G401.6 (cell line): ENCODE results near the gene FAM83C.
A peak's percentile ranks its signal among the peaks of the same experiment; 100 is the strongest.
"Not testable (repeated sequence)": the region's sequence is repeated elsewhere in the genome, so short reads cannot be mapped to it uniquely, and the experiment has no call there.

Experiments
- FAIRE-seq: peaks from 2 replicates; lab custom pipeline; 2012; peaks lifted over from hg19 to GRCh38; lab: Jason Lieb, UNC

Gene FAM83C

GRCh38 chr20:35263532-35264341 is 28.5 kb downstream of the FAM83C start:
- FAIRE-seq = no peak

- FAIRE-seq = peak; percentile 99
These were observed 29.3 kb downstream of the FAM83C start for GRCh38 chr20:35262731-35263531.

DNA sequence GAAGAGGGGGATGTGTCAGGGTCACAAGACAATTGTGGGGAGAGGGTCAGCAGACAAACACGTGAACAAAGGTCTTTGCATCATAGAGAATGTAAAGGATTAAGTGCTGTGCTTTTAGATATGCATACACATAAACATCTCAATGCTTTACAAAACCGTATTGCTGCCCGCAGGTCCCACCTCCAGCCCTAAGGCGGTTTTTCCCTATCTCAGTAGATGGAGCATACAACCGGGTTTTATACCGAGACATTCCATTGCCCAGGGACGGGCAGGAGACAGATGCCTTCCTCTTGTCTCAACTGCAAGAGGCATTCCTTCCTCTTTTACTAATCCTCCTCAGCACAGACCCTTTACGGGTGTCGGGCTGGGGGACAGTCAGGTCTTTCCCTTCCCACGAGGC is 29.9 kb downstream of the FAM83C start:
- FAIRE-seq = peak; percentile 81

GRCh38 chr20:35260426-35260825 is 31.8 kb downstream of the FAM83C start:
- no peak for FAIRE-seq

GRCh38 chr20:35257175-35257909 is 34.9 kb downstream of the FAM83C start:
- FAIRE-seq = no peak

DNA sequence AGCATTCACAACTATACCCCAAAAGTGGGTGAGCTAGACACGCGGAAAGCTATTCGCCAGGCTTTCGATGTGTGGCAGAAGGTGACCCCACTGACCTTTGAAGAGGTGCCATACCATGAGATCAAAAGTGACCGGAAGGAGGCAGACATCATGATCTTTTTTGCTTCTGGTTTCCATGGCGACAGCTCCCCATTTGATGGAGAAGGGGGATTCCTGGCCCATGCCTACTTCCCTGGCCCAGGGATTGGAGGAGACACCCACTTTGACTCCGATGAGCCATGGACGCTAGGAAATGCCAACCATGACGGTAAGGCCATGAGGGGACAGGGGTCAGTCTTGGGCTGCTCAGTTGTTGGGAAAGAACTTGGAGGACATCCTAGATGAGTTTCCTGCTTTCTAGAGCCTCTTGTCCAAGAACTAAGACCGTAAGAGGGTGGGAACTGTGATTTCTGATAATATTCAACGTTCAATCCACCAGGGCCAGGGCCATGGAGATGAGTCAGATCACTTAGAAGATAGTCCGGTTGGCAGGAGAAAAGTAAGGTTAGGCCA is 37.7 kb downstream of the FAM83C start:
- no peak for FAIRE-seq

DNA sequence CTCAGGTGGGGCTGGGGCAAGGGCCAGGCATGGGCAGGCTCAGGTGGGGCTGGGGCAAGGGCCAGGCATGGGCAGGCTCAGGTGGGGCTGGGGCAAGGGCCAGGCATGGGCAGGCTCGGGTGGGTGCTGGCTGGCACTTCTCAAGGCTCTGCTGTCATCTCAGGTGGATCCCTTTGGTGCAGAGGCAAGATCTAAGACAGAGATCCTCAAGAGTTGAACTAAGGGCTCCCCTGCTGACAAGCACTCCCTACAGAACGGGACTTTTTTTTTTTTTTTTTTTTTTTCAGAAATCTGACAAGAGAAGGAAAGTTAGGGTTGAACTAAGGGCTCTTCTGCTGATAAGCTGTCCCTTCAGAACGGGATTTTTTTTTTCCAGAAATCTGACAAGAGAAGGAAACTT is 39.2 kb downstream of the FAM83C start:
- FAIRE-seq = no peak

DNA sequence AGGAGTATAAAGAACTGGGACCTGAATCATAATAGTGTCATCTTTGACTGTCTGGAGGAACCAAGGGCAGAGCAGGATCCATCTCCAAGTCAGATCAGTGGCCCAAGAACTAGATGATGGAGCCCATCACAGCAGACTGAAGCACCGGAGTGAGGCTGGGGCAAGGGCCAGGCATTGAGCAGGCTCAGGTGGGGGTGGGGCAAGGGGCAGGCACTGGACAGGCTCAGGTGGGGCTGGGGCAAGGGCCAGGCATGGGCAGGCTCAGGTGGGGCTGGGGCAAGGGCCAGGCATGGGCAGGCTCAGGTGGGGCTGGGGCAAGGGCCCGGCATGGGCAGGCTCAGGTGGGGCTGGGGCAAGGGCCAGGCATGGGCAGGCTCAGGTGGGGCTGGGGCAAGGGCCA is 39.6 kb downstream of the FAM83C start:
- FAIRE-seq = not testable (repeated sequence)

- FAIRE-seq = no peak
These were observed 40.2 kb downstream of the FAM83C start for GRCh38 chr20:35252037-35252461.

DNA sequence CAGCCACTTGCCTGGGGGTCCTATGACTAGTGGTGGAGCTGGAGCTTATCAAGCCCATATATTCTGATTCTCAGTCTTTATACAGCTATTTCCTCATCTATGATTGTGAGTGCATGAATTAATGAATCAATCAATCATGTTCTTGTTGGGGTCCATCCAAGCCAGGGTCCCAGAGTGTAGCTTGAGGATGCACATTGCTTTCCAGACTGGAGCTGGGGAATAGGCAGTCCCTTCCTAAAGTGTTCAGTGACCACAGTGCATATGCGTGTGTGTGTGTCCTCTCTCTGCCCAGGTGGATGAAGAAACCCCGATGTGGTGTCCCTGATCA is 40.6 kb downstream of the FAM83C start:
- FAIRE-seq = no peak

DNA sequence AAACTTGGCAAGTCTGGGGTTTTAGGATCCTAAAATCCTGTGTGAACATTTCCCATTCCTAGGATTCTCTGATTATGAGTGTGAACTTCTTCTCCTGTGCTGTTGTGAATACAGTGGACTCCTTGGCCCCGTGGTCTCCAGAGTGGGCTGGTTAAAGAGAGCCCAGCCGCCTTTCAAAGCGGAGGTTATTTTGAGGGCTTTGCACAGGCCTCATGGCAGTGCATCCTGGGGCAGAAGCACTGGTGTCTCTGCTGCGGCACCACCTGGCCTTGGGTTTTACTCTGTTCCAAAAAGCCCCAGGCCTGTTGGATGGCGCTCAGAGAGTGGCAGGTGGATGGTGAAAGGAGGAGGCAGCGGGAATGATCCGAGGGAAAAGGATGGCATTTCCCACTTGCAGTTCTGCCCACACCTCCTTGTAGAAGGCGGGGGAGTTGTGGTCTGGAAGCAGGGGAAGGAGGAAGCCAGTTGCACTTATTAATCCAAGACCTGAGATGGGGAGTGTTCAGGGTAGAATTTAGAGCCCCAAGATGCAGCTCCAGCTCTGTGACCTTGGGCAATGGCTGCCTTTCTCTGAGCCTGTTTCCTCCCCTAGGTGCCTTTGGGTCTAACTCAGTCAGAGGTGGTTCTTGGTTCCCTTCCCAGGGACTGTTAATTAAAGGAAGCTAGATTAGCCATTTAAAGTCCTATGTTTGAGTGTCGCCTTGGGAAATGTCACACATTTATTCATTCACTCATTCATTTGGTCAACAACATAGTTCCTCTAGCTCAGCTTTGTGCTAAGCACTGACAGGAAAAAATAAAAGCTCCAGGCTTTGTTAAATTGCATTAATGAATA is 43.4 kb downstream of the FAM83C start:
- peak; percentile 17 for FAIRE-seq

- no peak for FAIRE-seq
These were observed 45.5 kb downstream of the FAM83C start for GRCh38 chr20:35246723-35247122.

DNA sequence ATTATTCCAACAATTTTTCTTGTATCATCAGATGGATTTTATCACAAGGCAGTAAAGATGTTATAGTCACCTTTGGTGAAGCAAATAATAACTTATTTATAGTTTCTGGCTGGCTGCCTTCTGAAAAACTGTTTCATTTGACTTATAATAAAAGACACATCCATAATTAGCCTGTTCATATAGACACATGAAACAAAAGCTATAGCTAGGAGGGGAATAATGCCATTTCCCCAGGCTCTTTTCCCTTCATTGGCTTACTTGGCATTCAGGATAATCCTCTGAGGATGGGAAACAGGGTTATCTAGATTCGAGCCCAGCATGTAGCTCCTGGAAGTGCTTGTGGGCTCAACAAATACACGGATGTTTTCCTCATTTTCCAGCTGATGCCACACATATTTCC is 48.2 kb downstream of the FAM83C start:
- FAIRE-seq = no peak

DNA sequence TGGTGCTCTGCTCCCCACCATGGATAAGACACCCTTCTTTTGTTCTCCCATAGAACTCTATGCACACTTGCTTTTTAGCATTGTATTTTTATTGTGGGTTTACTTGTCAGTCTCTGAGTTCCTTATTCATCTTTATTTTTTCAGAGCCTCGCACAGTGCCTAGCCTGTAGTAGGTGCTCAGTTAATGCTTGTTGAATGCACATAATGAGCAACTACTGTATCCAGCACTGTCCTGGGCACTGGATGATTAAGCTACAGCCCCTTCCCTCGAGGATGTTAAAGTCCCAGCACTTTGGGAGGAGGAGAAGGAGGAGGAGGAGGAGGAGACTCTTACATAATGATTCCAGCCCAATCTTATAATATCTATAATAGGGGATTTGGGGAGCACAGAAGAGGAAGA is 48.9 kb downstream of the FAM83C start:
- FAIRE-seq = no peak

DNA sequence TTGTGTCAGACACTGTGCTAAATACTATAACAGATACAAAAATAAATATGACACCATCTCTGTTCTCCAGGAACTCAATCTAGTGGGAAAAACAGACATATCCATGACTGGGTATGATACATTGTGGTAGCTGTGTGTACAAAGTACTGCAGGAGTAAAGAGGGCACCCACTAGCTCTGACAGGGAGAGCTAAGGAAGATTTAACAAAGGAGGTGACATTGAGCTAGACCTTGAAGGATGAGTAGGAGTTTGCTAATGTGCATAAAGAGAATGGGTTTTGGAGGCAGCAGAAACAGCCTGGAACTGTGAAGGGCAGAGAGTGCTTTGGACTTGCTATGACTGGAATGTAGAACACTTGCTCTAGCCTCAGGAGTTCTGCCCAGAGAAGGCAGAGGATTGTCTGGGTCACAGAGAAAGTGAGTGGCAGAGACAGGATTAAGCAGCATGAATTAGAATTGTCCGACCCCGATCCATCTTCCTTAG is 51.4 kb downstream of the FAM83C start:
- FAIRE-seq = no peak

- no peak for FAIRE-seq
These were observed 52.0 kb downstream of the FAM83C start for GRCh38 chr20:35240083-35240810.

DNA sequence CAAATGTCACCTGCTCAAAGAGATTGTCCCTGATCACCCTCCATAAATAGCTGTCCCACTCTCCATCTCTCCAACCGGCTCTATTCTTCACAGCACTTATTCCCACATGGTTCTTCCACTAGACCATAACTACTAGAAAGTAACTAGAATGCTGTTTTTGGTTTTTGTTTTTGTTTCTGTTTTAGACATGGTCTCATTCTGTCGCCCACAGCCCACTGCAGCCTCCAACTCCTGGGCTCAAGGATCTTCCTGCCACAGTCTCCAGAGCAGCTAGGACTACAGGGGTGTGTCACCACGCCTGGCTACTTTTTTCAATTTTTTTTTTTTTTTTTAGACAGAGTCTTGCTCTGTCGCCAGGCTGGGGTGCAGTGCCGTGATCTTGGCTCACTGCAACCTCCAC is 53.5 kb downstream of the FAM83C start:
- no peak for FAIRE-seq

DNA sequence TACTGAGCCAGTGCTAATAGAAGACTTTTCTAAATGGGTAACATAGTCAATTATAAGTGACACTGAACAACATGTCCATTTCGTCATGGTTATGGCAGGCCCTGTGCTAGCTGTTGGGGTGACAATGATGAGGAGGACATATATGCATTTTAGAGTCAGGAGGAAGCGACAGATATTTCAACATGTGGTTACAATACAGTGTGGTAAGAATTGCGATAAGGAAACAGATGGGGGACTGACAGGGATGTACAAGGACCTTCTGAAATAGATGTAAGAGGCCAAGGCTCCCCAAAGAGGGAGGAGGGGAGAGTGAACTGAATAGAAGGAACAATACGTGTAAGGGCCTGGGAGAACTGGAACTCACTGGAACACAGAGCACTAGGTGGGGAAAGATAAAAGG is 54.1 kb downstream of the FAM83C start:
- no peak for FAIRE-seq

- no peak for FAIRE-seq
These were observed 54.7 kb downstream of the FAM83C start for GRCh38 chr20:35237486-35237885.

DNA sequence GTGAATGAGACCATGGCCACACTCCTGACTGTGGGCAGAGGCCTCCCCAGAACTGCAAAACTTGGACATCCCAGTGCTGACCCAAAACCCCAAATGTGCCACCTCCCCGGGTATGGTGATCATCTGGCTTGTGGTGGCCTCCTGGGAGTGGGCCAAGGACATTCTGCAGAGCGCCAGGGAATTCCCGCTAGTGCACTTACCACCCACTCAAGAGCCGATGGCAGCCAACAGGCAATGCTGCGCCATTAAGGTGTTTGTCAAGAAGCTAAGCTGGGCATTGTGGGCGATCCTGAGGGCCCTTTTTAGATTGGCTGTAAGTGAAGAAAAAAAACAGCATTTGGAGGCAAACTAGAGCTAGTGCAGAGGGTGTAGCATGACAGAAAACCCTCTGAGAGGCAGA is 56.3 kb downstream of the FAM83C start:
- no peak for FAIRE-seq
